Colonic mucosa (tissue), 4 donors: ENCODE data around the gene GAS1. TPM values are rescaled to one million over a fixed set of nuclear protein-coding genes. Genes with fewer than 3 reads are reported as not detected.

ENCODE experiments used
- DNase-seq: peaks from one replicate; pipeline ENCODE4 v3.0.0-alpha.2; 2020
- H3K27ac ChIP-seq: fragments of 200-600 bp; one replicate; pipeline ENCODE4 v1.8.0; 2021
- H3K27me3 ChIP-seq: fragments of 200-600 bp; one replicate; pipeline ENCODE4 v1.8.0; 2021
- H3K36me3 ChIP-seq: fragments of 200-600 bp; one replicate; pipeline ENCODE4 v1.8.0; 2021
- H3K4me1 ChIP-seq: fragments of 200-600 bp; one replicate; pipeline ENCODE4 v1.8.0; 2021; ENCODE audit warnings: mild to moderate bottlenecking
- H3K4me3 ChIP-seq: fragments of 200-600 bp; one replicate; pipeline ENCODE4 v1.8.0; 2021
- H3K9ac ChIP-seq, 2 donors: one replicate each; pipeline ENCODE4 v1.7.0; 2013; ENCODE audit warnings: control low read depth in 2 of 2, low read depth in 2 of 2, low read length in 2 of 2
- H3K9me3 ChIP-seq: fragments of 200-600 bp; one replicate; pipeline ENCODE4 v1.8.0; 2021
- intact Hi-C: fragments of 100-400 bp; cut with DNase I; formaldehyde crosslinking; loops from one replicate; pipeline ENCODE4 v1.14.1; 2022
- total RNA-seq, 2 donors: library from RNA; stranded (reverse); fragmentation: NEBNext Ultra II Directional in 1 of 2; extraction: Animal tissue kit (Norgen Biotek cat#: 25700) in 1 of 2; gene quantifications; one replicate each; pipeline ENCODE4 v1.2.1, GENCODE V29; 2021
- TF ChIP-seq, protein P1 (sequence below): fragments of 200-600 bp; IDR thresholded peaks from one replicate; pipeline ENCODE4 v1.8.0; 2022; ENCODE audit warnings: antibody characterized with exemption, mild to moderate bottlenecking
- donor health status: healthy.
- donor health status: DM: no; HTN: no; CAD: no.
- donor health status: DM: no; HTN: no; CAD: no.

GAS1 gene
- total RNA-seq, 2 donors from 2014 or later, result 0.74 to 2.4 TPM

GRCh38 chr9:86940774-86941173, 6.5 kb downstream of the GAS1 start:
- no peak overlapping the region for H3K27ac ChIP-seq
- no peak overlapping the region for H3K9ac ChIP-seq
- TF ChIP-seq, protein P1, sequence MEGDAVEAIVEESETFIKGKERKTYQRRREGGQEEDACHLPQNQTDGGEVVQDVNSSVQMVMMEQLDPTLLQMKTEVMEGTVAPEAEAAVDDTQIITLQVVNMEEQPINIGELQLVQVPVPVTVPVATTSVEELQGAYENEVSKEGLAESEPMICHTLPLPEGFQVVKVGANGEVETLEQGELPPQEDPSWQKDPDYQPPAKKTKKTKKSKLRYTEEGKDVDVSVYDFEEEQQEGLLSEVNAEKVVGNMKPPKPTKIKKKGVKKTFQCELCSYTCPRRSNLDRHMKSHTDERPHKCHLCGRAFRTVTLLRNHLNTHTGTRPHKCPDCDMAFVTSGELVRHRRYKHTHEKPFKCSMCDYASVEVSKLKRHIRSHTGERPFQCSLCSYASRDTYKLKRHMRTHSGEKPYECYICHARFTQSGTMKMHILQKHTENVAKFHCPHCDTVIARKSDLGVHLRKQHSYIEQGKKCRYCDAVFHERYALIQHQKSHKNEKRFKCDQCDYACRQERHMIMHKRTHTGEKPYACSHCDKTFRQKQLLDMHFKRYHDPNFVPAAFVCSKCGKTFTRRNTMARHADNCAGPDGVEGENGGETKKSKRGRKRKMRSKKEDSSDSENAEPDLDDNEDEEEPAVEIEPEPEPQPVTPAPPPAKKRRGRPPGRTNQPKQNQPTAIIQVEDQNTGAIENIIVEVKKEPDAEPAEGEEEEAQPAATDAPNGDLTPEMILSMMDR, result no peak
- H3K27me3 ChIP-seq, result peaks cover 46% of the 10 kb centered on the region
- H3K9me3 ChIP-seq, result no peaks in the 10 kb centered on the region
- no peak overlapping the region for H3K4me3 ChIP-seq
- intact Hi-C loops, result loop anchor here (10.0 kb wide), 1 partner anchor 784 kb away; the partner anchor contains the start of gene CTSL
- H3K4me1 ChIP-seq, result peaks cover 5% of the 10 kb centered on the region
- no peaks in the 10 kb centered on the region for H3K36me3 ChIP-seq
- DNase-seq, result no peak

GRCh38 chr9:86939891-86940290, 7.4 kb downstream of the GAS1 start:
- Histone ChIP-seq H3K36me3 (no peaks in the 10 kb centered on the region), H3K9ac (no peak overlapping the region), H3K4me3 (no peak overlapping the region), H3K9me3 (no peaks in the 10 kb centered on the region), H3K27me3 (peaks cover 38% of the 10 kb centered on the region), H3K4me1 (no peaks in the 10 kb centered on the region), H3K27ac (no peak overlapping the region)
- TF ChIP-seq, protein P1, result no peak
- intact Hi-C loops, result loop anchor here (10.0 kb wide), 1 partner anchor 785 kb away; the partner anchor contains the start of gene CTSL
- no peak for DNase-seq

- Histone ChIP-seq H3K4me1 (no peaks in the 10 kb centered on the region), H3K36me3 (no peaks in the 10 kb centered on the region), H3K9me3 (no peaks in the 10 kb centered on the region), H3K9ac (no peak overlapping the region), H3K27me3 (peaks cover 33% of the 10 kb centered on the region), H3K27ac (no peak overlapping the region), H3K4me3 (no peak overlapping the region)
- TF ChIP-seq, protein P1, result no peak
- intact Hi-C loops, result no loop called here
- DNase-seq, result no peak
Observed at GRCh38 chr9:86939321-86939720, 8.0 kb downstream of the GAS1 start.

DNA sequence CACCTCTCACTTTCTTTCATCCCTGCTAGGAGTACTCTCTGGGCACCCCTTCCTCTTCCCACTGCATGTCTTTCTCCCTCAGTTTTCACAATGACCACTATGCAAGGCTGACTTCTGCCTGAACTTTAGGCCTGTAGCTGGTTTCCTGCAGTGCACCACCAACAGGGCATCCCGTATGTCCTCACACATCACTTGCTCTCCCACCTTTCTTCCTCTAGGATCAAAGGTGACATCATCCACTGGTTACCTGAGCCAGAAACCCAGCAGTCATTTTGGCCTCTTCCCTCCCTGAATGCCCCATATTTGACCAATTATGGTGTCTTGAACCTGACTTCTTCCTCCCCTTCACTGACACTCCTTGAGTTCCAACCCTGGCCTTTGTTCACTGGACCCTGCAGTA, 8.5 kb downstream of the GAS1 start:
- intact Hi-C loops, result no loop called here
- H3K36me3 ChIP-seq, result no peaks in the 10 kb centered on the region
- peaks cover 27% of the 10 kb centered on the region for H3K27me3 ChIP-seq
- TF ChIP-seq, protein P1, result no peak
- no peak overlapping the region for H3K4me3 ChIP-seq
- no peak overlapping the region for H3K27ac ChIP-seq
- no peaks in the 10 kb centered on the region for H3K9me3 ChIP-seq
- no peak for DNase-seq
- H3K4me1 ChIP-seq, result no peaks in the 10 kb centered on the region
- no peak overlapping the region for H3K9ac ChIP-seq

GRCh38 chr9:86926145-86926544, 21.2 kb downstream of the GAS1 start:
- Histone ChIP-seq H3K36me3 (no peaks in the 10 kb centered on the region), H3K9ac (no peak overlapping the region), H3K27ac (no peak overlapping the region), H3K4me3 (no peak overlapping the region), H3K27me3 (no peaks in the 10 kb centered on the region), H3K4me1 (no peaks in the 10 kb centered on the region), H3K9me3 (no peaks in the 10 kb centered on the region)
- TF ChIP-seq, protein P1, result no peak
- DNase-seq, result no peak
- intact Hi-C loops, result no loop called here
